WTC11 (cell line): ENCODE measurements around the gene CHD9. TPM values are rescaled to one million over a fixed set of nuclear protein-coding genes. Genes with fewer than 3 reads are reported as not detected.
A peak's percentile ranks its signal among the peaks of the same experiment; 100 is the strongest.

ENCODE experiments used
- ATAC-seq: fragments of 200-7000 bp; cut with Tn5 transposase; 2 replicates; pipeline ENCODE4 v1.10.0; 2021; ENCODE audit warnings: mild to moderate bottlenecking, moderate library complexity
- CTCF ChIA-PET: fragments of 300-600 bp; sonication (Branson Sonifier 250); formaldehyde crosslinking; loops from one replicate; lab custom pipeline; 2021; ENCODE audit warnings: antibody characterized with exemption; lab: Charles Lee
- POLR2A ChIA-PET: fragments of 350-600 bp; sonication (Branson Sonifier 250); formaldehyde crosslinking; loops from one replicate; lab custom pipeline; 2021; ENCODE audit warnings: antibody characterized with exemption; lab: Charles Lee
- DNase-seq: peaks from one replicate; pipeline ENCODE4 v3.0.0; 2021; ENCODE audit warnings: low spot score
- H3K27ac Mint-ChIP-seq: 2 replicates; pipeline ENCODE4 v1.8.0; 2021; ENCODE audit warnings: mixed read lengths
- H3K27me3 Mint-ChIP-seq: 2 replicates; pipeline ENCODE4 v1.8.0; 2021; ENCODE audit warnings: low read depth, mild to moderate bottlenecking, moderate library complexity, mixed read lengths
- H3K36me3 Mint-ChIP-seq: 2 replicates; pipeline ENCODE4 v1.8.0; 2021; ENCODE audit warnings: mixed read lengths
- H3K4me1 Mint-ChIP-seq: 2 replicates; pipeline ENCODE4 v1.8.0; 2022; ENCODE audit warnings: mixed read lengths
- H3K4me3 Mint-ChIP-seq: 2 replicates; pipeline ENCODE4 v1.8.0; 2021; ENCODE audit warnings: mild to moderate bottlenecking, moderate library complexity, mixed read lengths
- H3K9me3 Mint-ChIP-seq: 2 replicates; pipeline ENCODE4 v1.8.0; 2021; ENCODE audit warnings: mixed read lengths
- CDX4 ChIP-seq: fragments of 250-450 bp; sonication (Bioruptor Pico); IDR thresholded peaks from 2 replicates; pipeline ENCODE4 v1.9.0; 2021; ENCODE audit warnings: moderate library complexity, mild to moderate bottlenecking, inconsistent platforms, borderline replicate concordance
- CTCF ChIP-seq: fragments of 200-600 bp; IDR thresholded peaks from 2 replicates; pipeline ENCODE4 v1.8.0; 2022; ENCODE audit warnings: antibody characterized with exemption
- E2F4 ChIP-seq: sonication (generic); formaldehyde crosslinking; IDR thresholded peaks from 2 replicates; pipeline ENCODE4 v1.8.1; 2022; ENCODE audit warnings: low read depth, mild to moderate bottlenecking, moderate library complexity, missing genetic modification reagents, borderline replicate concordance
- E2F5 ChIP-seq: sonication (generic); formaldehyde crosslinking; IDR thresholded peaks from 2 replicates; pipeline ENCODE4 v1.8.1; 2022; ENCODE audit warnings: mild to moderate bottlenecking, moderate library complexity, missing genetic modification reagents
- GABPB1 ChIP-seq: sonication (generic); formaldehyde crosslinking; IDR thresholded peaks from 2 replicates; pipeline ENCODE4 v1.8.1; 2023; ENCODE audit warnings: mild to moderate bottlenecking, missing genetic modification reagents
- GTF2I ChIP-seq: fragments of 250-450 bp; sonication (Bioruptor Pico); conservative IDR thresholded peaks from 2 replicates; pipeline ENCODE4 v1.4.0; 2021; ENCODE audit warnings: mild to moderate bottlenecking
- HMGA2 ChIP-seq: fragments of 250-450 bp; sonication (Bioruptor Pico); IDR thresholded peaks from 2 replicates; pipeline ENCODE4 v1.4.0; 2021; ENCODE audit warnings: mild to moderate bottlenecking, moderate library complexity
- JUN ChIP-seq: sonication (generic); formaldehyde crosslinking; IDR thresholded peaks from 2 replicates; pipeline ENCODE4 v1.8.0; 2023; ENCODE audit warnings: mild to moderate bottlenecking, missing genetic modification reagents
- NFE2L1 ChIP-seq: sonication (generic); formaldehyde crosslinking; IDR thresholded peaks from 2 replicates; pipeline ENCODE4 v1.8.1; 2023; ENCODE audit warnings: missing genetic modification reagents
- NFYB ChIP-seq: sonication (generic); formaldehyde crosslinking; conservative IDR thresholded peaks from 2 replicates; pipeline ENCODE4 v1.8.0; 2022; ENCODE audit warnings: low read depth, missing genetic modification reagents
- NR2C2 ChIP-seq: sonication (generic); formaldehyde crosslinking; IDR thresholded peaks from 2 replicates; pipeline ENCODE4 v1.8.0; 2022; ENCODE audit warnings: mild to moderate bottlenecking, missing genetic modification reagents
- NR3C1 ChIP-seq: sonication (generic); formaldehyde crosslinking; conservative IDR thresholded peaks from 2 replicates; pipeline ENCODE4 v1.8.1; 2023; ENCODE audit warnings: low read depth, mild to moderate bottlenecking, missing genetic modification reagents
- RELA ChIP-seq: sonication (generic); formaldehyde crosslinking; IDR thresholded peaks from 2 replicates; pipeline ENCODE4 v1.8.1; 2022; ENCODE audit warnings: missing genetic modification reagents, mild to moderate bottlenecking, borderline replicate concordance
- RORB ChIP-seq: fragments of 250-450 bp; sonication (Bioruptor Pico); IDR thresholded peaks from 2 replicates; pipeline ENCODE4 v1.9.0; 2021; ENCODE audit warnings: mild to moderate bottlenecking
- SP1 ChIP-seq: sonication (generic); formaldehyde crosslinking; conservative IDR thresholded peaks from 2 replicates; pipeline ENCODE4 v1.8.1; 2022; ENCODE audit warnings: missing genetic modification reagents
- TCF7 ChIP-seq: sonication (generic); formaldehyde crosslinking; IDR thresholded peaks from 2 replicates; pipeline ENCODE4 v1.8.0; 2022; ENCODE audit warnings: mild to moderate bottlenecking, low read depth, missing genetic modification reagents, moderate library complexity
- TEAD1 ChIP-seq: sonication (generic); formaldehyde crosslinking; IDR thresholded peaks from 2 replicates; pipeline ENCODE4 v1.8.0; 2022; ENCODE audit warnings: mild to moderate bottlenecking, missing genetic modification reagents
- TEAD4 ChIP-seq: sonication (generic); formaldehyde crosslinking; IDR thresholded peaks from 2 replicates; pipeline ENCODE4 v1.8.0; 2022; ENCODE audit warnings: mild to moderate bottlenecking, missing genetic modification reagents
- ZNF121 ChIP-seq: sonication (generic); formaldehyde crosslinking; IDR thresholded peaks from 2 replicates; pipeline ENCODE4 v1.8.0; 2023; ENCODE audit warnings: missing genetic modification reagents
- ZNF263 ChIP-seq: sonication (generic); formaldehyde crosslinking; IDR thresholded peaks from 2 replicates; pipeline ENCODE4 v1.8.1; 2022; ENCODE audit warnings: low read depth, mild to moderate bottlenecking, moderate library complexity, missing genetic modification reagents
- total RNA-seq: library from RNA; stranded (reverse); gene quantifications from 3 replicates; pipeline ENCODE4 v1.2.3, GENCODE V29; 2021
- TF ChIP-seq, protein P1 (sequence below): sonication (generic); formaldehyde crosslinking; conservative IDR thresholded peaks from 2 replicates; pipeline ENCODE4 v1.8.1; 2022; ENCODE audit warnings: mild to moderate bottlenecking, missing genetic modification reagents
- TF ChIP-seq, protein P2 (sequence below): sonication (generic); formaldehyde crosslinking; IDR thresholded peaks from 2 replicates; pipeline ENCODE4 v1.8.0; 2022; ENCODE audit warnings: mild to moderate bottlenecking, missing genetic modification reagents

Gene CHD9
- total RNA-seq, 1 experiment from 2014 or later: 31.3 TPM

- DNase-seq (no peak), ATAC-seq (no peak)
- Mint-ChIP-seq H3K27me3 (no peaks in the 10 kb centered on the region), H3K27ac (peak overlapping the region; percentile 29; the same call in 1 of the 2 replicates), H3K9me3 (no peaks in the 10 kb centered on the region), H3K4me1 (peaks cover 6% of the 10 kb centered on the region; the same call in 1 of the 2 replicates), H3K36me3 (no peaks in the 10 kb centered on the region), H3K4me3 (no peak overlapping the region)
- TF ChIP-seq SP1 (CRISPR knock-in tag): no peak
- no peak for TF ChIP-seq TEAD4 (CRISPR knock-in tag)
- TF ChIP-seq, protein P1, sequence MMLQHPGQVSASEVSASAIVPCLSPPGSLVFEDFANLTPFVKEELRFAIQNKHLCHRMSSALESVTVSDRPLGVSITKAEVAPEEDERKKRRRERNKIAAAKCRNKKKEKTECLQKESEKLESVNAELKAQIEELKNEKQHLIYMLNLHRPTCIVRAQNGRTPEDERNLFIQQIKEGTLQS (CRISPR knock-in tag): no peak
- no peak for TF ChIP-seq JUN
- TF ChIP-seq NFE2L1 (CRISPR knock-in tag): no peak
- no peak for TF ChIP-seq RELA (CRISPR knock-in tag)
- no peak for TF ChIP-seq GABPB1
- TF ChIP-seq HMGA2 (CRISPR knock-in tag): no peak
- no peak for TF ChIP-seq NFYB
- TF ChIP-seq NR2C2 (CRISPR knock-in tag): no peak
- no peak for TF ChIP-seq RORB (CRISPR knock-in tag)
- TF ChIP-seq E2F5 (CRISPR knock-in tag): no peak
- no peak for TF ChIP-seq E2F4
- CTCF ChIA-PET: interaction anchor here (1.7 kb wide), 1 partner anchor 57 kb away, joined by 6 read pairs; the partner anchor contains the start of gene CHD9
- POLR2A ChIA-PET: no interaction called here
Observed at GRCh38 chr16:53112015-53112414, 57.2 kb downstream of the CHD9 start.

GRCh38 chr16:53115047-53115446 lies 60.3 kb downstream of the CHD9 start:
- CTCF ChIA-PET: no interaction called here
- Mint-ChIP-seq H3K4me3 (no peak overlapping the region), H3K36me3 (no peaks in the 10 kb centered on the region), H3K27ac (no peak overlapping the region), H3K27me3 (no peaks in the 10 kb centered on the region), H3K4me1 (peaks cover 6% of the 10 kb centered on the region; the same call in 1 of the 2 replicates), H3K9me3 (no peaks in the 10 kb centered on the region)
- no peak for ATAC-seq
- TF ChIP-seq ZNF121 (CRISPR knock-in tag) (no peak), TEAD1 (no peak), CTCF (no peak), NR3C1 (CRISPR knock-in tag) (no peak), TCF7 (CRISPR knock-in tag) (no peak), CDX4 (CRISPR knock-in tag) (no peak), NFE2L1 (CRISPR knock-in tag) (no peak), RORB (CRISPR knock-in tag) (no peak), GTF2I (CRISPR knock-in tag) (no peak), ZNF263 (no peak)
- TF ChIP-seq, protein P2, sequence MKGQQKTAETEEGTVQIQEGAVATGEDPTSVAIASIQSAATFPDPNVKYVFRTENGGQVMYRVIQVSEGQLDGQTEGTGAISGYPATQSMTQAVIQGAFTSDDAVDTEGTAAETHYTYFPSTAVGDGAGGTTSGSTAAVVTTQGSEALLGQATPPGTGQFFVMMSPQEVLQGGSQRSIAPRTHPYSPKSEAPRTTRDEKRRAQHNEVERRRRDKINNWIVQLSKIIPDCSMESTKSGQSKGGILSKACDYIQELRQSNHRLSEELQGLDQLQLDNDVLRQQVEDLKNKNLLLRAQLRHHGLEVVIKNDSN (CRISPR knock-in tag): no peak
- no peak for DNase-seq
- POLR2A ChIA-PET: no interaction called here
